ENCODE results near the gene INSYN2B. TPM values are rescaled to one million over a fixed set of nuclear protein-coding genes. Genes with fewer than 3 reads are reported as not detected.
A peak's percentile ranks its signal among the peaks of the same experiment; 100 is the strongest.

Gene INSYN2B
- total and polyA plus RNA-seq, 2 of the 4 experiments (the other 2 are of a cell fraction), result 9.1 to 33.5 TPM

GRCh38 chr5:169875731-169876130, 104.6 kb downstream of the INSYN2B start:
- Histone ChIP-seq H3K18ac (ENCODE audit: low read depth, low read length) (peak overlapping the region; percentile 12; the same call in 1 of the 2 replicates), H3K36me3 (ENCODE audit: control insufficient read depth, insufficient read depth, low read length) (peaks cover 1% of the 10 kb centered on the region; the same call in 1 of the 2 replicates), H2AK5ac (ENCODE audit: low read depth, low read length) (peak overlapping the region; percentile 49; the same call in 1 of the 2 replicates), H3K23ac (ENCODE audit: low read depth, low read length) (no peak overlapping the region), H4K5ac (ENCODE audit: low read depth, low read length) (0 out of 2 replicates have a peak overlapping the region, but pooled peaks have one; percentile 10), H3K4me2 (ENCODE audit: low read depth, low read length) (no peak overlapping the region), H3K79me1 (ENCODE audit: low read depth in 1 of 2, low read length in 2 of 2) (0 out of 4 replicates have a peak, but pooled peaks cover 0 to 8% of the 10 kb centered on the region in 2 experiments), H2BK15ac (ENCODE audit: low read depth, low read length) (no peak overlapping the region), H3K14ac (replicated peaks; ENCODE audit: low read depth, low read length) (no peak overlapping the region), H3K9me1 (ENCODE audit: insufficient read depth, low read length) (0 out of 2 replicates have a peak, but pooled peaks cover 3% of the 10 kb centered on the region), H2BK20ac (ENCODE audit: low read depth, low read length) (no peak overlapping the region), H4K20me1 (ENCODE audit: insufficient read depth, low read length) (no peaks in the 10 kb centered on the region), H3K27me3 (ENCODE audit: control insufficient read depth, insufficient read depth, low read length) (no peaks in the 10 kb centered on the region), H3K4ac (ENCODE audit: low read depth, low read length) (0 out of 2 replicates have a peak overlapping the region, but pooled peaks have one; percentile 24), H2BK120ac (ENCODE audit: low read depth, low read length) (no peak overlapping the region), H3K9ac (ENCODE audit: low read depth, low read length) (no peak overlapping the region), H4K91ac (ENCODE audit: insufficient read depth, low read depth, low read length) (no peak overlapping the region), H3K27ac (ENCODE audit: insufficient read depth, low read length) (peak overlapping the region; percentile 17; the same call in 1 of the 2 replicates), H3K4me3 (ENCODE audit: insufficient read depth, low read depth, low read length) (no peak overlapping the region), H2AFZ (replicated peaks; ENCODE audit: low read length, poor library complexity) (no peak overlapping the region), H3K4me1 (ENCODE audit: control insufficient read depth, insufficient read depth, low read length) (peaks cover 9% of the 10 kb centered on the region), H3K56ac (ENCODE audit: extremely low read depth, insufficient read depth, low read length) (no peak overlapping the region), H2AK9ac (replicated peaks; ENCODE audit: low read depth, low read length, poor library complexity) (no peak overlapping the region), H4K8ac (ENCODE audit: low read depth in 2 of 2, low read length in 2 of 2) (no peak overlapping the region), H3K9me3 (ENCODE audit: control insufficient read depth, insufficient read depth, low read length) (no peaks in the 10 kb centered on the region), H2BK5ac (ENCODE audit: low read depth, low read length, poor library complexity, severe bottlenecking) (no peak overlapping the region)
- no TSS peak for BruUV-seq (replicated peaks)
- ATAC-seq (ENCODE audit: low read depth), result no peak; the same call in 1 of the 2 replicates
- dilution Hi-C loops (cut with HindIII; ENCODE audit: low sequenced_read_pairs, unreplicated experiment), result no loop called here
- intact Hi-C loops (cut with micrococcal nuclease), result no loop called here
- CTCF ChIA-PET, result interaction anchor here (3.2 kb wide), 1 partner anchor 105 kb away, joined by 16 read pairs; the partner anchor contains the start of gene INSYN2B
- POLR2A ChIA-PET (ENCODE audit: unreplicated experiment), result no interaction called here
- TF ChIP-seq SMC3 (IDR thresholded peaks at IDR 0.05; ENCODE audit: low read depth, low read length), result no peak
- TF ChIP-seq RFX5 (IDR thresholded peaks at IDR 0.05; ENCODE audit: low read depth, low read length), result no peak
- TF ChIP-seq BHLHE40 (IDR thresholded peaks at IDR 0.05; ENCODE audit: low read depth, low read length), result no peak
- TF ChIP-seq POLR2A (IDR thresholded peaks at IDR 0.05; ENCODE audit: low read depth, low read length), result no peak
- no peak for TF ChIP-seq RAD21 (IDR thresholded peaks at IDR 0.05; ENCODE audit: low read length)
- TF ChIP-seq MAZ (IDR thresholded peaks at IDR 0.05; ENCODE audit: borderline replicate concordance, low read depth, low read length), result no peak
- no peak for TF ChIP-seq CHD1 (IDR thresholded peaks at IDR 0.05; ENCODE audit: low read depth, low read length)
- TF ChIP-seq CTCF (conservative IDR thresholded peaks at IDR 0.05; ENCODE audit: low read depth, low read length), result no peak
- no peak for TF ChIP-seq RCOR1 (IDR thresholded peaks at IDR 0.05; ENCODE audit: insufficient replicate concordance, low read length)
- TF ChIP-seq USF2 (IDR thresholded peaks at IDR 0.05; ENCODE audit: low read depth, low read length), result no peak
- no peak for TF ChIP-seq ELK1 (IDR thresholded peaks at IDR 0.05; ENCODE audit: borderline replicate concordance, low read depth, low read length)
- TF ChIP-seq NFE2L2 (IDR thresholded peaks at IDR 0.05; ENCODE audit: low read depth, low read length), result no peak
- TF ChIP-seq MAFK (IDR thresholded peaks at IDR 0.05; ENCODE audit: low read depth, low read length), result no peak
- TF ChIP-seq MXI1 (IDR thresholded peaks at IDR 0.05; ENCODE audit: borderline replicate concordance, low read depth, low read length), result no peak
- no peak for TF ChIP-seq CEBPB (IDR thresholded peaks at IDR 0.05; ENCODE audit: low read depth, low read length)
- no peak for TF ChIP-seq FOS (IDR thresholded peaks at IDR 0.05; ENCODE audit: low read depth, low read length)
- WGBS, 2 experiments (ENCODE audit: extremely low coverage in 2 of 2, insufficient read length in 1 of 2), result 60% methylated on average over 1 of the region's 4 CpGs; no CpG with 5 or more reads in 1 of the 2 experiments
- in situ Hi-C loops (cut with MboI; ENCODE audit: low sequenced_read_pairs), result no loop called here
- no peak for DNase-seq
